ENCODE results near the gene HELLS.
A peak's percentile ranks its signal among the peaks of the same experiment; 100 is the strongest.
"Not testable (repeated sequence)": the region's sequence is repeated elsewhere in the genome, so short reads cannot be mapped to it uniquely, and the experiment has no call there.

HELLS gene

GRCh38 chr10:94545391-94546048 is at the start of gene HELLS:
Gene HELLS (plus strand): TSS chr10:94545788. CDS start chr10:94545922, 134 bp downstream.
- DNase-seq (ENCODE audit: low read depth in 3 of 3), result peak; percentile 48 to 77 (median 62)

- no peak for DNase-seq (ENCODE audit: low read depth in 3 of 3)
Observed at GRCh38 chr10:94496010-94496409, 49.6 kb upstream of the HELLS start.

- DNase-seq (ENCODE audit: low read depth in 3 of 3), result no peak
Observed at GRCh38 chr10:94496646-94497045, 48.9 kb upstream of the HELLS start.

GRCh38 chr10:94500063-94500462 is 45.5 kb upstream of the HELLS start:
- DNase-seq (ENCODE audit: low read depth in 3 of 3), result no peak

GRCh38 chr10:94521276-94522250 is 24.0 kb upstream of the HELLS start:
- DNase-seq (ENCODE audit: low read depth in 3 of 3), result no peak

GRCh38 chr10:94524146-94524545 is 21.4 kb upstream of the HELLS start:
- DNase-seq (ENCODE audit: low read depth in 3 of 3), result no peak

- DNase-seq (ENCODE audit: low read depth in 3 of 3), result no peak
Observed at GRCh38 chr10:94524711-94525110, 20.9 kb upstream of the HELLS start.

- DNase-seq (ENCODE audit: low read depth in 3 of 3), result not testable (repeated sequence)
Observed at GRCh38 chr10:94531550-94531949, 14.0 kb upstream of the HELLS start.

GRCh38 chr10:94533027-94533426 is 12.6 kb upstream of the HELLS start:
- DNase-seq (ENCODE audit: low read depth in 3 of 3), result no peak

GRCh38 chr10:94542282-94542681 is 3.3 kb upstream of the HELLS start:
- DNase-seq (ENCODE audit: low read depth in 3 of 3), result not testable (repeated sequence)

- peak in 1 of 3 experiments; percentile 1 for DNase-seq (ENCODE audit: low read depth in 3 of 3)
Observed at GRCh38 chr10:94546049-94546900, 687 bp downstream of the HELLS start.

GRCh38 chr10:94546901-94547185 is 1.3 kb downstream of the HELLS start:
- no peak for DNase-seq (ENCODE audit: low read depth in 3 of 3)

- no peak for DNase-seq (ENCODE audit: low read depth in 3 of 3)
Observed at GRCh38 chr10:94549221-94549620, 3.6 kb downstream of the HELLS start.

GRCh38 chr10:94567714-94568307 is 22.2 kb downstream of the HELLS start:
- not testable (repeated sequence) for DNase-seq (ENCODE audit: low read depth in 3 of 3)

GRCh38 chr10:94571081-94571480 is 25.5 kb downstream of the HELLS start:
- no peak for DNase-seq (ENCODE audit: low read depth in 3 of 3)

GRCh38 chr10:94571528-94571927 is 25.9 kb downstream of the HELLS start:
- no peak for DNase-seq (ENCODE audit: low read depth in 3 of 3)

GRCh38 chr10:94578790-94579189 is 33.2 kb downstream of the HELLS start:
- DNase-seq (ENCODE audit: low read depth in 3 of 3), result no peak

- DNase-seq (ENCODE audit: low read depth in 3 of 3), result no peak
Observed at GRCh38 chr10:94583124-94583523, 37.5 kb downstream of the HELLS start.

GRCh38 chr10:94591461-94592205 is 46.0 kb downstream of the HELLS start:
- no peak for DNase-seq (ENCODE audit: low read depth in 3 of 3)

GRCh38 chr10:94602729-94603515 is 57.3 kb downstream of the HELLS start:
- no peak for DNase-seq (ENCODE audit: low read depth in 3 of 3)
